ENCODE data around the gene LAMB2. TPM values are rescaled to one million over a fixed set of nuclear protein-coding genes. Genes with fewer than 3 reads are reported as not detected.
A peak's percentile ranks its signal among the peaks of the same experiment; 100 is the strongest.

Gene LAMB2
- total and polyA plus RNA-seq, 4 donors = 153 to 616 (median 311) TPM

DNA sequence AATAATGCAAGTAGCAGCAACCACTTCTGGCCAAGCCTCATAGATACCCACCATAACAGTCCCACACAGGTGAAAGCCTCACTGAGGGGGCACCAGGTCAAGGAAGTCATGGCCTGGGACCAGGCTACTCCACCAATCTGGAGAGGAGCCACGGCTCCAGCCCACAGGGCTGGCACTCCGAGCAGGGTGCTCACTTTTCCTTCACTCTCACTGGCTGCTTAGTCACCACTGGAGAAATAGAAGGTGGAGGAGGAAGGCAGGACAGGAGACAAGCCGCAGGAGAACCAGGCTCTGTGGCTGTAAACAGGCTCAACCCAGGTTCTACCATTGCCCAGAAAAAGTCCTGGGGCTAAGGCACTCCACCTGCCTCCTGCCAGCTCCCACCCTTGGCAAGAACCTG lies 13.4 kb downstream of the LAMB2 start:
- Histone ChIP-seq H3K27me3 (ENCODE audit: control insufficient read depth in 3 of 3, insufficient read depth in 3 of 3, low read length in 2 of 3) (no peaks in the 10 kb centered on the region), H3K9ac (ENCODE audit: insufficient read depth in 1 of 2, low read length in 2 of 2) (peak overlapping the region; percentile 95 to 97), H3K36me3 (ENCODE audit: control insufficient read depth in 4 of 4, insufficient read depth in 4 of 4, low read length in 4 of 4) (peaks cover 18 to 67% (median 54%) of the 10 kb centered on the region in 4 donors), H3K4me1 (ENCODE audit: control insufficient read depth in 5 of 5, insufficient read depth in 5 of 5, low read length in 5 of 5) (peaks cover 0 to 17% (median 8%) of the 10 kb centered on the region in 5 donors), H3K4me3 (no peak overlapping the region), H3K27ac (ENCODE audit: low read depth in 1 of 2, low read length in 1 of 2) (peak overlapping the region in 1 of 2 donors; percentile 97), H3K9me3 (ENCODE audit: control insufficient read depth in 4 of 4, insufficient read depth in 3 of 4, low read length in 3 of 4) (no peaks in the 10 kb centered on the region)
- 62 to 75% methylated on average over 3 of the region's 3 CpGs for WGBS, 2 donors
- TF ChIP-seq CTCF (IDR thresholded peaks at IDR 0.05; ENCODE audit: control extremely low read depth, extremely low read depth) = no peak
- ATAC-seq (ENCODE audit: insufficient read depth, low FRiP score) = no peak
- no peak for DNase-seq

DNA sequence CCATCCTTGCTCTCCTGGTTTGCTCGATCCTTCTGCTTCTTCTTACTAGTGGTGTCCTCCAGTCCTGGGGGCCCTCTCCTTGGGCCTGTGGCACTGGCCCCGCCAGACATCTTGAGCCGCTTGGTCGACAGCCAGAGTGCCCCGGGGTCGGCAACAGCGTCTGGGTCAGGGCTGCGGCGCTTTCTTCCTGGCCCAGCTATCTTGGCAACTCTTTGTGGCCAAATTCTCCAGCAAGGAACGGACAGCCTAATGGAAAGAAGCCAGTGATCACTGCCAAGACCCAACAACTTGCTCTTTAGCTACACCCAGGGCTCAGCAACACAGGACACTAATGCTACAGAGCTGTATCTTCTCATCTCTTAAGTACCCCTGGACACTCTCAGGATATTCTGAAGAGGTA lies 13.8 kb downstream of the LAMB2 start:
- no peak for TF ChIP-seq CTCF (IDR thresholded peaks at IDR 0.05; ENCODE audit: control extremely low read depth, extremely low read depth)
- Histone ChIP-seq H3K9ac (ENCODE audit: insufficient read depth in 1 of 2, low read length in 2 of 2) (no peak overlapping the region), H3K27me3 (ENCODE audit: control insufficient read depth in 3 of 3, insufficient read depth in 3 of 3, low read length in 2 of 3) (no peaks in the 10 kb centered on the region), H3K27ac (ENCODE audit: low read depth in 1 of 2, low read length in 1 of 2) (peak overlapping the region in 1 of 2 donors; percentile 97), H3K9me3 (ENCODE audit: control insufficient read depth in 4 of 4, insufficient read depth in 3 of 4, low read length in 3 of 4) (no peaks in the 10 kb centered on the region), H3K4me1 (ENCODE audit: control insufficient read depth in 5 of 5, insufficient read depth in 5 of 5, low read length in 5 of 5) (peaks cover 0 to 17% (median 8%) of the 10 kb centered on the region in 5 donors), H3K36me3 (ENCODE audit: control insufficient read depth in 4 of 4, insufficient read depth in 4 of 4, low read length in 4 of 4) (peaks cover 17 to 67% (median 54%) of the 10 kb centered on the region in 4 donors), H3K4me3 (no peak overlapping the region)
- WGBS, 2 donors = 72 to 87% methylated on average over 10 of the region's 10 CpGs
- DNase-seq (peak in 1 of 3 donors; percentile 13), ATAC-seq (ENCODE audit: insufficient read depth, low FRiP score) (no peak)

- ATAC-seq (ENCODE audit: insufficient read depth, low FRiP score) = no peak
- peaks cover 45 to 92% (median 63%) of the 10 kb centered on the region in 4 donors for H3K36me3 ChIP-seq (ENCODE audit: control insufficient read depth in 4 of 4, insufficient read depth in 4 of 4, low read length in 4 of 4)
- H3K27me3 ChIP-seq (ENCODE audit: control insufficient read depth in 3 of 3, insufficient read depth in 3 of 3, low read length in 2 of 3) = no peaks in the 10 kb centered on the region
- H3K4me3 ChIP-seq = no peak overlapping the region
- no peak for DNase-seq
- no peak overlapping the region for H3K9ac ChIP-seq (ENCODE audit: insufficient read depth in 1 of 2, low read length in 2 of 2)
- no peaks in the 10 kb centered on the region for H3K4me1 ChIP-seq (ENCODE audit: control insufficient read depth in 5 of 5, insufficient read depth in 5 of 5, low read length in 5 of 5)
- WGBS, 2 donors = 92 to 94% methylated on average over 14 of the region's 14 CpGs
- H3K9me3 ChIP-seq (ENCODE audit: control insufficient read depth in 4 of 4, insufficient read depth in 3 of 4, low read length in 3 of 4) = no peaks in the 10 kb centered on the region
- TF ChIP-seq CTCF (IDR thresholded peaks at IDR 0.05; ENCODE audit: control extremely low read depth, extremely low read depth) = no peak
- no peak overlapping the region for H3K27ac ChIP-seq (ENCODE audit: low read depth in 1 of 2, low read length in 1 of 2)
Measured at GRCh38 chr3:49112262-49112661, 20.6 kb downstream of the LAMB2 start.

GRCh38 chr3:49111347-49111746 lies 21.5 kb downstream of the LAMB2 start:
- H3K27me3 ChIP-seq (ENCODE audit: control insufficient read depth in 3 of 3, insufficient read depth in 3 of 3, low read length in 2 of 3) = no peaks in the 10 kb centered on the region
- no peak for TF ChIP-seq CTCF (IDR thresholded peaks at IDR 0.05; ENCODE audit: control extremely low read depth, extremely low read depth)
- H3K9ac ChIP-seq (ENCODE audit: insufficient read depth in 1 of 2, low read length in 2 of 2) = no peak overlapping the region
- H3K4me1 ChIP-seq (ENCODE audit: control insufficient read depth in 5 of 5, insufficient read depth in 5 of 5, low read length in 5 of 5) = no peaks in the 10 kb centered on the region
- H3K4me3 ChIP-seq = no peak overlapping the region
- DNase-seq (no peak), ATAC-seq (ENCODE audit: insufficient read depth, low FRiP score) (no peak)
- no peak overlapping the region for H3K27ac ChIP-seq (ENCODE audit: low read depth in 1 of 2, low read length in 1 of 2)
- H3K36me3 ChIP-seq (ENCODE audit: control insufficient read depth in 4 of 4, insufficient read depth in 4 of 4, low read length in 4 of 4) = peaks cover 42 to 83% (median 57%) of the 10 kb centered on the region in 4 donors
- WGBS, 2 donors = 81 to 92% methylated on average over 6 of the region's 6 CpGs
- H3K9me3 ChIP-seq (ENCODE audit: control insufficient read depth in 4 of 4, insufficient read depth in 3 of 4, low read length in 3 of 4) = no peaks in the 10 kb centered on the region
